Keratinocyte (primary cell): ENCODE data around the gene MPP1.

Source experiments
- EZH2 ChIP-seq: IDR thresholded peaks from one replicate; pipeline ENCODE4 v1.6.1; 2012; ENCODE audit warnings: inconsistent platforms, mild to moderate bottlenecking, low read length, moderate library complexity
- TF ChIP-seq, protein P1 (sequence below), 3 experiments: IDR thresholded peaks in 1 of 3; conservative IDR thresholded peaks in 1 of 3; optimal IDR thresholded peaks in 1 of 3; 2 replicates in 2 of 3; 3 replicates in 1 of 3; pipeline versions ENCODE3 to v1.5.1; 2011; ENCODE audit warnings: low read length in 3 of 3, mild to moderate bottlenecking in 3 of 3, moderate library complexity in 2 of 3, control low read depth in 1 of 3, inconsistent platforms in 1 of 3; ENCODE audit not compliant: insufficient read depth in 2 of 3; ENCODE audit errors: extremely low read depth in 1 of 3

- no peak for TF ChIP-seq EZH2
- TF ChIP-seq, protein P1, sequence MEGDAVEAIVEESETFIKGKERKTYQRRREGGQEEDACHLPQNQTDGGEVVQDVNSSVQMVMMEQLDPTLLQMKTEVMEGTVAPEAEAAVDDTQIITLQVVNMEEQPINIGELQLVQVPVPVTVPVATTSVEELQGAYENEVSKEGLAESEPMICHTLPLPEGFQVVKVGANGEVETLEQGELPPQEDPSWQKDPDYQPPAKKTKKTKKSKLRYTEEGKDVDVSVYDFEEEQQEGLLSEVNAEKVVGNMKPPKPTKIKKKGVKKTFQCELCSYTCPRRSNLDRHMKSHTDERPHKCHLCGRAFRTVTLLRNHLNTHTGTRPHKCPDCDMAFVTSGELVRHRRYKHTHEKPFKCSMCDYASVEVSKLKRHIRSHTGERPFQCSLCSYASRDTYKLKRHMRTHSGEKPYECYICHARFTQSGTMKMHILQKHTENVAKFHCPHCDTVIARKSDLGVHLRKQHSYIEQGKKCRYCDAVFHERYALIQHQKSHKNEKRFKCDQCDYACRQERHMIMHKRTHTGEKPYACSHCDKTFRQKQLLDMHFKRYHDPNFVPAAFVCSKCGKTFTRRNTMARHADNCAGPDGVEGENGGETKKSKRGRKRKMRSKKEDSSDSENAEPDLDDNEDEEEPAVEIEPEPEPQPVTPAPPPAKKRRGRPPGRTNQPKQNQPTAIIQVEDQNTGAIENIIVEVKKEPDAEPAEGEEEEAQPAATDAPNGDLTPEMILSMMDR (optimal IDR thresholded peaks at IDR 0.05 in 1 of 3, IDR thresholded peaks at IDR 0.05 in 1 of 3, conservative IDR thresholded peaks at IDR 0.05 in 1 of 3; ENCODE audit: extremely low read depth in 1 of 3, insufficient read depth in 2 of 3, low read length in 3 of 3): no peak
These were observed 19.6 kb downstream of the MPP1 start for GRCh38 chrX:154785716-154786115.
